Renal cortex interstitium (tissue), 11 donors: ENCODE results near the gene ZFAND2B. TPM values are rescaled to one million over a fixed set of nuclear protein-coding genes. Genes with fewer than 3 reads are reported as not detected.

Experiments used
- DNase-seq, 11 donors: peaks; one replicate each; pipeline ENCODE4 v3.0.0-alpha.2; 2013; ENCODE audit warnings: low read depth in 9 of 11, low spot score in 4 of 11; ENCODE audit errors: extremely low read depth in 1 of 11
- polyA plus RNA-seq, 3 donors: library from polyadenylated mRNA; unstranded; fragments of 120-200 nt; gene quantifications; one replicate each; pipeline ENCODE4 v1.2.1, GENCODE V29; 2013; ENCODE audit not compliant: insufficient read length in 3 of 3

The ZFAND2B gene
- polyA plus RNA-seq, 3 donors: 36.1 to 50.4 (median 43.0) TPM

GRCh38 chr2:219234331-219234730, 27.7 kb downstream of the ZFAND2B start:
- DNase-seq: no peak

- DNase-seq: no peak
Observed at GRCh38 chr2:219243291-219243761, 36.7 kb downstream of the ZFAND2B start.

- no peak for DNase-seq
Observed at GRCh38 chr2:219244789-219245147, 38.2 kb downstream of the ZFAND2B start.

DNA sequence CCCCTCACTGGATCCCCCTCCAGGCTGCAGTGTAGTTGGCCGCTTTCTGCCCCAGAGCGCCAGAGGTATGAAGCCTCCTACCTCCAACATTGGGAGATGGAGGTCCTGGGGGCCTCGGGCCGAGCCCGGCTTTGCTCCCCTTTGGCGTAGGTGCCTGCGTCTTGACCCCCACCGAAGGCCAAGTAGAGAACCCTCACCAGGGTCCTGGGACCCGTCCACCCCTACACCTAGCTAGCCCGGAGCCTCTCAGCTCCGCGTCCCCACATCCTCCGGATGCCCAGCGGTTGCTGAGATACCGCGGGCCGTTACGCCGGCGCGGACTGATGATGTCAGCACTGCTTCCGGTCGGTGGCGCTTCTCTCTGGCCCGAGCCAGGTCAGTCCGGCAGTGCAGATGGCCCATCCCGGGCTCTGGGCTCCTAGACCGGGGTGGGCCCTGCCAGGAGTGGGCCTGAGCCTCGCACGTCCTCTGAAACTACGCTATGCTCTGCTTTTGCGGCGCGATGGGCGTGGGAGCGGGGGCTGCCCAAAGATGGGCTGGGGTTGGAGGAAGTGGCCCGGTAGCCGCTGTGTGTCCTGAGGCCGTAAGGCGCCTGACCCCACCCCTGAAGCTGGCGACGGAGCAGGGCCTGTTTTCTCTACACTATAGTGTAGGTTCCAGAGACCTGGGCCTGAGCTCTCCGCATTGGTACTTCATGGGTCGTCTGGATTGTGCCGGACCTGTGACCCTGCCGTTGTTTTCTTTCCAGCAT, 38.7 kb downstream of the ZFAND2B start, which contains the start of the genes GLB1L and STK16:
TSS of gene GLB1L (minus strand) at position 297 of the 751 bp plus-strand sequence. CDS start 1,871 bp downstream, outside the sequence.
TSS of gene STK16 (plus strand) at position 332 of the 751 bp plus-strand sequence. CDS start 521 bp downstream, outside the sequence.
- DNase-seq: peak; percentile 80 to 94 (median 92)

DNA sequence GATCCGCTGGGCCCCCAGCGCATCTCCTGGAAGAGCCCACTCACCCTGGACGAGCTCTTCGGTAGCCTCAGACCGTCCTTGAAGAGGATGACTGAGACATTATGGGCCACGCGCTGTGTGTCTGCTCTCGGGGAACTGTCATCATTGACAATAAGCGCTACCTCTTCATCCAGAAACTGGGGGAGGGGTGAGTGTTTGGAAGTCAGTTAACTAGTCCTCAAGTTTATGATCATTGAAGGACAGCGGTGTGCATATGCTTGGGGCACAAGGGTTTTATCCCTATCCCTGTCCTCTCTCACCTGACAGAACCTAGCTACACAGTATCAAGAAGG, 39.3 kb downstream of the ZFAND2B start:
- DNase-seq: no peak

- DNase-seq: no peak
Observed at GRCh38 chr2:219246559-219246958, 40.0 kb downstream of the ZFAND2B start.

GRCh38 chr2:219247678-219248642, 41.4 kb downstream of the ZFAND2B start:
- no peak for DNase-seq

GRCh38 chr2:219248845-219249202, 42.2 kb downstream of the ZFAND2B start:
- no peak for DNase-seq

GRCh38 chr2:219249203-219249980, 42.8 kb downstream of the ZFAND2B start:
- DNase-seq: peak in 3 of 11 donors; percentile 44 to 80 (median 45)

DNA sequence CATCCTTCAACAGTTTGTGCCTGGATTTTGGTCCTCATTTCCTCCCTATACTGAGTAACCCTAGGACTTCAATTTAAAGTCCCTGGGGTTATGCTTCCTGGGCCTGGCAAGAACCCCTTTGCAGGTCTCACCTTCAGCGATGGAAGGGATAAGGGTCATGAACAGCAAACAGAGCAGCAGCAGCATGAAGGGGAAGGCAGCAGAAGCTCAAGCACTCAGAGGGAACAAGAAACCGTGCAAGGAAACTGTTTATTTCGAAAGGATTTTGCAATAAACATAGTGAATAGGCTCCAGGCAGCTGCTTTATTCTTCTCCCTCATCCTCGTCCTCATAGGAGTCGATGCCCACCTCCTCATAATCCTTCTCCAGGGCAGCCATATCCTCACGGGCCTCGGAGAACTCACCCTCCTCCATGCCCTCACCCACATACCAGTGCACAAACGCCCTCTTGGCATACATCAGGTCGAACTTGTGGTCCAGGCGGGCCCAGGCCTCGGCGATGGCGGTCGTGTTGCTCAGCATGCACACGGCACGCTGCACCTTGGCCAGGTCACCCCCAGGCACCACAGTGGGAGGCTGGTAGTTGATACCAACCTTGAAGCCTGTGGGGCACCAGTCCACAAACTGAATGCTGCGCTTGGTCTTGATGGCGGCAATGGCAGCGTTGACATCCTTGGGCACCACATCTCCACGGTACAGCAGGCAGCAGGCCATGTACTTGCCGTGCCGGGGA, 43.6 kb downstream of the ZFAND2B start:
- no peak for DNase-seq

GRCh38 chr2:219251656-219252055, 45.1 kb downstream of the ZFAND2B start:
- DNase-seq: no peak

DNA sequence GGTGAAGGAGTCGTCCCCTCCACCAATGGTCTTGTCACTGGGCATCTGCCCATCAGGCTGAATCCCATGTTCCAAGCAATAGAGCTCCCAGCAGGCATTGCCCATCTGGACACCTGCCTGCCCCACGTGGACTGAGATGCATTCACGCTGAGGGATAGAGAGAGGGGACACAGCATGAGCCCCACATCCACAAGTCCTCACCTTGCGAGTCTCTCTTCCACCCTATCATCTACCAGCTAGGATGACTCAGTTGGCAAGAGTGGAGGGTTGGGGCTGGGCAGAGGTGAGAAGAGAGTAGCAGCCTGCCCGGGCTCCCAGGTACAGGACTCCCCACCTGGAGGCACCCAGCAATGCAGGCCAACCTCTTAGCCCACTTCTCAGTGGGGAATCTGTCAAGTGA, 45.5 kb downstream of the ZFAND2B start:
- no peak for DNase-seq

DNA sequence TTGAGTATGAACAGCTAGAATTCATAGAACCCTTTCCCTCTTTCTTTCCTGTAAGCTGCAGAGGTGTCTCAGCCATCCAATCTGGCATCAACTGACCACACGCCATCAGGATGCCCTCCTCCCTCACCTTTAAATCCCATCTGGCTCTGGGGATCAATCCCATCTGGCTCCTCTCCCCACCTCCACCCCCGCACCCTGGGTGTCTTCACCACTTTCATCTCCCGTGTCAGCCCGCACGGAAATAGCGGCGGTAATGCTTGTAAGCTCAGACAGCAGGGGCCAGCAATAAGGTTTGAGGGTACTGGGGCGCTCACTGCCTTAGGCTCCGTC, 46.0 kb downstream of the ZFAND2B start:
- DNase-seq: no peak

DNA sequence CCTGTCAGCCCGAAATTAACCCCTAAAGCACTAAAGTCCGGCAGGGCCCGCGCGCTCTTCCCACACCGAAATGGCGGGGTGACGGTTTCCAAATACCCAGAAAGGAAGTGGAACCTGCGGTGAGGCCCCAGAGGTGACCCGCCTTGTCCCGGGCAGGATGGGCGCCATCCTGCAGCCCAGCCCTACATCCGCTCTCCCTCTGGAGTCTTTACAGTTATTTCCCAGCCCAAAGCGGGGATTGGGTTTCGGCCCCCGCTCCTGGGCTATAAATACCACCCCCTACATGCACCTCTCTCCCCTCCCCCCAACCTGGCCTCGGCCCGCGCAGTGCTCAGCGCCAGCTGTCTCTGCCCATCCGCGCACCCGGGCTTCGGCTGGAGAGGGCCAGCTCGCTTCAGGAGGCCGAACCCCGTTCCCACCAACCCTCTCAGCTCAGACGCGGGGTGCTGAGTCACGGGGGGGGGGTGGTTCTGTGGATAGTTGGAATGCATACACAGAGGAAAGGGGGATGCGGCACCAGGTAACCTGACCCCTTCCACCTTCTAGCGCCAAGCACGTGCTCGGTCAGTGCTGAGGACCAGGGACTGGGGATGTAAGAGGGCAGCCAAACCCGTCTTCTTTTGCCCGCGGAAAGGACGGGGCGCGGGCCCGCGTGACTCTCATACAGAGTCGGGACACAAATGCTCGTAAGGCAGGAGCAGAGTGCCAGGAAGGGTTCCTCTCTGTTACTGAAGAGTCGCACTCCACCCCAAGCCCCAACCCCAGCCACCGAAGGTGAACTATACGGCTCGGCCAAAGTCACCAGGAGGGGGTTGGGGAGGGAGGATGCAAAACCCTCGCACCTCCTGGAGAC, 46.5 kb downstream of the ZFAND2B start, which contains the start of gene TUBA4B:
TSS of gene TUBA4B (plus strand) at position 344 of the 853 bp plus-strand sequence. CDS start at position 509, 165 bp downstream.
- no peak for DNase-seq

- no peak for DNase-seq
Observed at GRCh38 chr2:219253753-219254589, 47.4 kb downstream of the ZFAND2B start, which contains the start of gene TUBA4A. TUBA4A (minus strand) TSS chr2:219253918; CDS start chr2:219253858, 60 bp downstream.

- DNase-seq: no peak
Observed at GRCh38 chr2:219254590-219255201, 48.1 kb downstream of the ZFAND2B start.
